Left lung (tissue), 10 donors: ENCODE results near the gene MAP2K2. TPM values are rescaled to one million over a fixed set of nuclear protein-coding genes. Genes with fewer than 3 reads are reported as not detected.
A peak's percentile ranks its signal among the peaks of the same experiment; 100 is the strongest.

Experiments
- ATAC-seq: fragments of 200-7000 bp; cut with Tn5 transposase; one replicate; pipeline ENCODE4 v1.9.1; 2020; ENCODE audit warnings: moderate library complexity
- DNase-seq, 4 donors: peaks; one replicate each; pipeline ENCODE4 v3.0.0-alpha.2; 2013 to 2020
- H3K27ac ChIP-seq, 2 donors: fragments of 200-600 bp; sonication (generic) in 1 of 2; one replicate each; pipeline versions ENCODE4 v1.5.0 to v1.8.0; 2020 to 2021
- H3K27me3 ChIP-seq, 2 donors: fragments of 200-600 bp; sonication (generic) in 1 of 2; one replicate each; pipeline versions ENCODE4 v1.5.0 to v1.8.0; 2020 to 2021
- H3K36me3 ChIP-seq, 2 donors: fragments of 200-600 bp; sonication (generic) in 1 of 2; one replicate each; pipeline versions ENCODE4 v1.5.0 to v1.8.0; 2020 to 2021
- H3K4me1 ChIP-seq, 2 donors: fragments of 200-600 bp; one replicate each; pipeline ENCODE4 v1.8.0; 2021
- H3K4me3 ChIP-seq, 2 donors: fragments of 200-600 bp; sonication (generic) in 1 of 2; one replicate each; pipeline versions ENCODE4 v1.5.0 to v1.8.0; 2020 to 2021; ENCODE audit warnings: mild to moderate bottlenecking in 1 of 2
- H3K9me3 ChIP-seq, 2 donors: fragments of 200-600 bp; sonication (generic) in 1 of 2; one replicate each; pipeline versions ENCODE4 v1.5.0 to v1.8.0; 2020 to 2021
- CTCF ChIP-seq, 2 donors: fragments of 200-600 bp; sonication (generic) in 1 of 2; IDR thresholded peaks; one replicate each; pipeline versions ENCODE4 v1.5.0 to v1.8.0; 2021; ENCODE audit warnings: antibody characterized with exemption in 2 of 2
- intact Hi-C, 2 donors: fragments of 100-400 bp; cut with DNase I; formaldehyde crosslinking; loops; one replicate each; pipeline versions ENCODE4 v1.11.2 to v1.14.2; 2022
- polyA plus RNA-seq, 6 donors: library from polyadenylated mRNA; unstranded; fragments of 120-200 nt; gene quantifications; one replicate each; pipeline ENCODE4 v1.2.1, GENCODE V29; 2013; ENCODE audit not compliant: insufficient read length in 6 of 6
- total RNA-seq, 2 donors: library from RNA; stranded (reverse); fragmentation: NEBNext Ultra II Directional; extraction: Animal tissue kit (Norgen Biotek cat#: 25700); gene quantifications; one replicate each; pipeline ENCODE4 v1.2.1, GENCODE V29; 2021
- donor health status: DM: no; HTN: yes; CAD: no.
- donor health status: DM: no; HTN: no; CAD: no.

The MAP2K2 gene
- total and polyA plus RNA-seq, 8 donors, result 97.2 to 143 (median 117) TPM

GRCh38 chr19:4068047-4068966 is 55.6 kb downstream of the MAP2K2 start:
- H3K27me3 ChIP-seq, result no peaks in the 10 kb centered on the region
- DNase-seq (peak in 1 of 4 donors; percentile 60), ATAC-seq (no peak)
- H3K27ac ChIP-seq, result peak overlapping the region; percentile 95 to 96
- no peak for TF ChIP-seq CTCF (IDR thresholded peaks at IDR 0.05)
- peaks cover 0 to 3% of the 10 kb centered on the region in 2 donors for H3K36me3 ChIP-seq
- H3K4me1 ChIP-seq, result peaks cover 3 to 38% of the 10 kb centered on the region in 2 donors
- intact Hi-C loops, result no loop called here
- peak overlapping the region; percentile 75 to 93 for H3K4me3 ChIP-seq
- no peaks in the 10 kb centered on the region for H3K9me3 ChIP-seq

GRCh38 chr19:4067396-4068046 is 56.4 kb downstream of the MAP2K2 start:
- ATAC-seq (no peak), DNase-seq (peak in 2 of 4 donors; percentile 48 to 87)
- TF ChIP-seq CTCF (IDR thresholded peaks at IDR 0.05), result no peak
- Histone ChIP-seq H3K36me3 (peaks cover 0 to 11% of the 10 kb centered on the region in 2 donors), H3K4me3 (peak overlapping the region; percentile 75 to 93), H3K9me3 (no peaks in the 10 kb centered on the region), H3K27me3 (no peaks in the 10 kb centered on the region), H3K4me1 (peaks cover 11 to 46% of the 10 kb centered on the region in 2 donors), H3K27ac (peak overlapping the region; percentile 95 to 96)
- intact Hi-C loops, result no loop called here

GRCh38 chr19:4066682-4067395 is 57.1 kb downstream of the MAP2K2 start, which contains the start of gene ZBTB7A:
ZBTB7A (minus strand) TSS chr19:4066899; CDS start chr19:4055232, 11,667 bp downstream.
- ATAC-seq, result peak; percentile 45
- TF ChIP-seq CTCF (IDR thresholded peaks at IDR 0.05), result peak in 1 of 2 donors; percentile 9
- H3K4me1 ChIP-seq, result peaks cover 18 to 52% of the 10 kb centered on the region in 2 donors
- peaks cover 0 to 13% of the 10 kb centered on the region in 2 donors for H3K36me3 ChIP-seq
- peak; percentile 57 to 93 (median 86) for DNase-seq
- intact Hi-C loops, result no loop called here
- peak within 1 kb of the TSS; percentile 75 to 93 for H3K4me3 ChIP-seq
- peak within 1 kb of the TSS; percentile 95 to 96 for H3K27ac ChIP-seq
- H3K9me3 ChIP-seq, result no peaks in the 10 kb centered on the region
- no peaks in the 10 kb centered on the region for H3K27me3 ChIP-seq

GRCh38 chr19:4066176-4066606 is 57.7 kb downstream of the MAP2K2 start:
- Histone ChIP-seq H3K4me3 (peak overlapping the region; percentile 75 to 93), H3K27ac (peak overlapping the region; percentile 95 to 96), H3K27me3 (no peaks in the 10 kb centered on the region), H3K36me3 (peaks cover 0 to 13% of the 10 kb centered on the region in 2 donors), H3K9me3 (no peaks in the 10 kb centered on the region), H3K4me1 (peaks cover 25 to 59% of the 10 kb centered on the region in 2 donors)
- no peak for ATAC-seq
- TF ChIP-seq CTCF (IDR thresholded peaks at IDR 0.05), result no peak
- DNase-seq, result peak in 2 of 4 donors; percentile 73 to 87
- intact Hi-C loops, result no loop called here
